ENCODE results near the gene TEX51. TPM values are rescaled to one million over a fixed set of nuclear protein-coding genes. Genes with fewer than 3 reads are reported as not detected.

The TEX51 gene
- total RNA-seq, 1 experiment from 2014 or later = not detected

DNA sequence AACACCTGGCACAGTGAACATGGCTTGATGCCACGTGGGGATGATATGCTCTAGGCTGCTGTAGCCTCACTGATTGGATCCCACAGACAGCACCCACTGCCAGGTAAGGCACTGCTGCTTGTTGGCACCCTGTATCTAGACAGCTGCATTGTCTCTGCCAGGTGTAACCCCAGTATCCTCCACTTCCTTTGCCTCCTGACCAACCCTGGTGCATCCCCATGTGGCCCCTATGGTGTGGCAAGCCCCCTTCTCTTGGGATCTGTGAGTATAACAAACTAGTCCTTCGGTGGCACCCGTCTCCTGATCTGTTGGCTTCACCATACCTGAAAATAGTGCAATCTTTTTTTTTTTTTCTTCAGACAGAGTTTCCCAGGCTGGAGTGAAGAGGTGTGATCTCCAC, 11.1 kb downstream of the TEX51 start:
- Histone ChIP-seq H3K27ac (ENCODE audit: low read depth, low read length) (no peak overlapping the region), H3K9me2 (ENCODE audit: insufficient read depth) (no peaks in the 10 kb centered on the region), H3K27me3 (ENCODE audit: insufficient read depth, low read length) (peaks cover 19% of the 10 kb centered on the region; the same call in 1 of the 2 replicates), H3K4me1 (ENCODE audit: control insufficient read depth in 1 of 2, insufficient read depth in 2 of 2, low read length in 2 of 2) (no peaks in the 10 kb centered on the region), H4K20me1 (ENCODE audit: insufficient read depth) (no peaks in the 10 kb centered on the region), H2AFZ (ENCODE audit: low read depth, low read length, poor library complexity, severe bottlenecking) (no peak overlapping the region), H3K9ac (ENCODE audit: low read length) (no peak overlapping the region), H3K9me3 (ENCODE audit: control insufficient read depth in 1 of 2, insufficient read depth in 1 of 2, low read depth in 1 of 2, low read length in 2 of 2) (no peaks in the 10 kb centered on the region), H3K4me3 (replicated peaks in 1 of 2; ENCODE audit: low read depth in 1 of 2, low read length in 2 of 2) (no peak overlapping the region), H3K4me2 (ENCODE audit: low read length) (no peak overlapping the region), H3K36me3 (ENCODE audit: control insufficient read depth in 1 of 2, insufficient read depth in 2 of 2, low read length in 2 of 2) (no peaks in the 10 kb centered on the region), H3K79me2 (ENCODE audit: insufficient read depth, low read length) (no peaks in the 10 kb centered on the region)
- ChIA-PET CTCF (no interaction called here), POLR2A (no interaction called here), RAD21 (ENCODE audit: low non-redundant PET in 1 of 2, low total read pairs in 2 of 2, uncharacterized antibody in 2 of 2, unreplicated experiment in 2 of 2) (no interaction called here)
- no peak for DNase-seq (ENCODE audit: low read depth, low spot score)
- TF ChIP-seq, protein P1, sequence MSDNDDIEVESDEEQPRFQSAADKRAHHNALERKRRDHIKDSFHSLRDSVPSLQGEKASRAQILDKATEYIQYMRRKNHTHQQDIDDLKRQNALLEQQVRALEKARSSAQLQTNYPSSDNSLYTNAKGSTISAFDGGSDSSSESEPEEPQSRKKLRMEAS (IDR thresholded peaks at IDR 0.05) = no peak
- no peak for TF ChIP-seq ZFX (IDR thresholded peaks at IDR 0.05)
- no peak for TF ChIP-seq SP1 (IDR thresholded peaks at IDR 0.05; ENCODE audit: low read depth)
- TF ChIP-seq JUND (IDR thresholded peaks at IDR 0.05) = no peak
- TF ChIP-seq, protein P2, sequence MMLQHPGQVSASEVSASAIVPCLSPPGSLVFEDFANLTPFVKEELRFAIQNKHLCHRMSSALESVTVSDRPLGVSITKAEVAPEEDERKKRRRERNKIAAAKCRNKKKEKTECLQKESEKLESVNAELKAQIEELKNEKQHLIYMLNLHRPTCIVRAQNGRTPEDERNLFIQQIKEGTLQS (IDR thresholded peaks at IDR 0.05) = no peak
- no peak for TF ChIP-seq YY1 (IDR thresholded peaks at IDR 0.05; ENCODE audit: extremely low read depth, insufficient replicate concordance, low read depth, low read length)
- TF ChIP-seq POLR2AphosphoS5 (IDR thresholded peaks at IDR 0.05; ENCODE audit: low read depth, low read length) = no peak
- no peak for TF ChIP-seq SIN3A (IDR thresholded peaks at IDR 0.05; ENCODE audit: low read depth)
- TF ChIP-seq, protein P3, sequence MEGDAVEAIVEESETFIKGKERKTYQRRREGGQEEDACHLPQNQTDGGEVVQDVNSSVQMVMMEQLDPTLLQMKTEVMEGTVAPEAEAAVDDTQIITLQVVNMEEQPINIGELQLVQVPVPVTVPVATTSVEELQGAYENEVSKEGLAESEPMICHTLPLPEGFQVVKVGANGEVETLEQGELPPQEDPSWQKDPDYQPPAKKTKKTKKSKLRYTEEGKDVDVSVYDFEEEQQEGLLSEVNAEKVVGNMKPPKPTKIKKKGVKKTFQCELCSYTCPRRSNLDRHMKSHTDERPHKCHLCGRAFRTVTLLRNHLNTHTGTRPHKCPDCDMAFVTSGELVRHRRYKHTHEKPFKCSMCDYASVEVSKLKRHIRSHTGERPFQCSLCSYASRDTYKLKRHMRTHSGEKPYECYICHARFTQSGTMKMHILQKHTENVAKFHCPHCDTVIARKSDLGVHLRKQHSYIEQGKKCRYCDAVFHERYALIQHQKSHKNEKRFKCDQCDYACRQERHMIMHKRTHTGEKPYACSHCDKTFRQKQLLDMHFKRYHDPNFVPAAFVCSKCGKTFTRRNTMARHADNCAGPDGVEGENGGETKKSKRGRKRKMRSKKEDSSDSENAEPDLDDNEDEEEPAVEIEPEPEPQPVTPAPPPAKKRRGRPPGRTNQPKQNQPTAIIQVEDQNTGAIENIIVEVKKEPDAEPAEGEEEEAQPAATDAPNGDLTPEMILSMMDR (IDR thresholded peaks at IDR 0.05 in 2 of 3, conservative IDR thresholded peaks at IDR 0.05 in 1 of 3; ENCODE audit: borderline replicate concordance in 1 of 3, insufficient read depth in 1 of 3, low read depth in 2 of 3, low read length in 2 of 3) = no peak
- no peak for TF ChIP-seq CEBPB (IDR thresholded peaks at IDR 0.05; ENCODE audit: low read depth)
- TF ChIP-seq ELF1 (IDR thresholded peaks at IDR 0.05; ENCODE audit: borderline replicate concordance, low read depth) = no peak
- no peak for TF ChIP-seq TCF7L2 (IDR thresholded peaks at IDR 0.05; ENCODE audit: borderline replicate concordance, extremely low read depth, insufficient read depth, insufficient read length)
- no peak for TF ChIP-seq ZNF274 (IDR thresholded peaks at IDR 0.05; ENCODE audit: low read depth, low read length)
- TF ChIP-seq EZH2 (IDR thresholded peaks at IDR 0.05) = no peak
- TF ChIP-seq, protein P4, sequence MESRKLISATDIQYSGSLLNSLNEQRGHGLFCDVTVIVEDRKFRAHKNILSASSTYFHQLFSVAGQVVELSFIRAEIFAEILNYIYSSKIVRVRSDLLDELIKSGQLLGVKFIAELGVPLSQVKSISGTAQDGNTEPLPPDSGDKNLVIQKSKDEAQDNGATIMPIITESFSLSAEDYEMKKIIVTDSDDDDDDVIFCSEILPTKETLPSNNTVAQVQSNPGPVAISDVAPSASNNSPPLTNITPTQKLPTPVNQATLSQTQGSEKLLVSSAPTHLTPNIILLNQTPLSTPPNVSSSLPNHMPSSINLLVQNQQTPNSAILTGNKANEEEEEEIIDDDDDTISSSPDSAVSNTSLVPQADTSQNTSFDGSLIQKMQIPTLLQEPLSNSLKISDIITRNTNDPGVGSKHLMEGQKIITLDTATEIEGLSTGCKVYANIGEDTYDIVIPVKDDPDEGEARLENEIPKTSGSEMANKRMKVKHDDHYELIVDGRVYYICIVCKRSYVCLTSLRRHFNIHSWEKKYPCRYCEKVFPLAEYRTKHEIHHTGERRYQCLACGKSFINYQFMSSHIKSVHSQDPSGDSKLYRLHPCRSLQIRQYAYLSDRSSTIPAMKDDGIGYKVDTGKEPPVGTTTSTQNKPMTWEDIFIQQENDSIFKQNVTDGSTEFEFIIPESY (IDR thresholded peaks at IDR 0.05; ENCODE audit: extremely low read depth, insufficient replicate concordance, low read length) = no peak
- no TSS peak for BruUV-seq (replicated peaks)
- intact Hi-C loops (cut with micrococcal nuclease) = no loop called here
- ATAC-seq = no peak

Data from HCT116 (cell line).